Stimulated activated CD4-positive, alpha-beta T cell treated with anti-CD3 and anti-CD28 coated beads, Interleukin-1b, Interleukin-23, amount 100 ng/mL, for 1 hour (primary cell): ENCODE measurements around the gene GDPD4.
"Not testable (repeated sequence)": the region's sequence is repeated elsewhere in the genome, so short reads cannot be mapped to it uniquely, and the experiment has no call there.

Experiments used
- DNase-seq, 2 donors: peaks; one replicate each; pipeline ENCODE4 v3.0.0-alpha.2; 2020; ENCODE audit warnings: low read depth in 2 of 2

GDPD4 gene

GRCh38 chr11:77301510-77301909, at the start of gene GDPD4:
Gene GDPD4 (minus strand): TSS chr11:77301686. CDS start chr11:77285137, 16,549 bp downstream.
- no peak for DNase-seq

- no peak for DNase-seq
Observed at GRCh38 chr11:77347948-77348347, 46.5 kb upstream of the GDPD4 start.

- DNase-seq = no peak
Observed at GRCh38 chr11:77346906-77347603, 45.6 kb upstream of the GDPD4 start.

- no peak for DNase-seq
Observed at GRCh38 chr11:77345621-77346020, 44.1 kb upstream of the GDPD4 start.

GRCh38 chr11:77340501-77340900, 39.0 kb upstream of the GDPD4 start:
- DNase-seq = no peak

- no peak for DNase-seq
Observed at GRCh38 chr11:77332259-77332658, 30.8 kb upstream of the GDPD4 start.

GRCh38 chr11:77325159-77325558, 23.7 kb upstream of the GDPD4 start:
- no peak for DNase-seq

- no peak for DNase-seq
Observed at GRCh38 chr11:77324508-77324907, 23.0 kb upstream of the GDPD4 start.

GRCh38 chr11:77322926-77323590, 21.6 kb upstream of the GDPD4 start:
- DNase-seq = no peak

- DNase-seq = no peak
Observed at GRCh38 chr11:77322506-77322905, 21.0 kb upstream of the GDPD4 start.

GRCh38 chr11:77320351-77320750, 18.9 kb upstream of the GDPD4 start:
- DNase-seq = no peak

GRCh38 chr11:77318600-77318999, 17.1 kb upstream of the GDPD4 start:
- no peak for DNase-seq

- DNase-seq = no peak
Observed at GRCh38 chr11:77316733-77317342, 15.4 kb upstream of the GDPD4 start.

- no peak for DNase-seq
Observed at GRCh38 chr11:77312107-77312506, 10.6 kb upstream of the GDPD4 start.

GRCh38 chr11:77311701-77312100, 10.2 kb upstream of the GDPD4 start:
- DNase-seq = no peak

GRCh38 chr11:77310721-77311120, 9.2 kb upstream of the GDPD4 start:
- DNase-seq = no peak

GRCh38 chr11:77309401-77310085, 8.1 kb upstream of the GDPD4 start:
- DNase-seq = no peak

- DNase-seq = no peak
Observed at GRCh38 chr11:77308838-77309237, 7.4 kb upstream of the GDPD4 start.

GRCh38 chr11:77303328-77303727, 1.8 kb upstream of the GDPD4 start:
- DNase-seq = no peak

GRCh38 chr11:77302752-77303151, 1.3 kb upstream of the GDPD4 start:
- DNase-seq = no peak

- DNase-seq = no peak
Observed at GRCh38 chr11:77300695-77301094, 791 bp downstream of the GDPD4 start.

- not testable (repeated sequence) for DNase-seq
Observed at GRCh38 chr11:77300028-77300427, 1.5 kb downstream of the GDPD4 start.
